HUES6 (cell line): ENCODE measurements around the gene UQCRC2.

Experiments used
- H3K27ac ChIP-seq: 2 replicates; pipeline ENCODE4 v1.7.0; 2013; ENCODE audit warnings: low read depth, mild to moderate bottlenecking, low read length, inconsistent platforms
- H3K27me3 ChIP-seq: 2 replicates; pipeline ENCODE4 v1.6.1; 2013; ENCODE audit warnings: low read length; ENCODE audit not compliant: control insufficient read depth, insufficient read depth
- H3K36me3 ChIP-seq: 2 replicates; pipeline ENCODE4 v1.6.1; 2013; ENCODE audit warnings: low read length; ENCODE audit not compliant: control insufficient read depth, insufficient read depth
- H3K4me1 ChIP-seq: 2 replicates; pipeline ENCODE4 v1.6.1; 2013; ENCODE audit warnings: low read length; ENCODE audit not compliant: control insufficient read depth, insufficient read depth
- H3K4me3 ChIP-seq: 2 replicates; pipeline ENCODE4 v1.5.1; 2013; ENCODE audit warnings: low read depth, low read length
- H3K9ac ChIP-seq: one replicate; pipeline ENCODE4 v1.6.1; 2013; ENCODE audit warnings: mild to moderate bottlenecking, low read length
- H3K9me3 ChIP-seq: 2 replicates; pipeline ENCODE4 v1.6.1; 2013; ENCODE audit warnings: low read depth, low read length; ENCODE audit not compliant: control insufficient read depth, insufficient read depth

The UQCRC2 gene

DNA sequence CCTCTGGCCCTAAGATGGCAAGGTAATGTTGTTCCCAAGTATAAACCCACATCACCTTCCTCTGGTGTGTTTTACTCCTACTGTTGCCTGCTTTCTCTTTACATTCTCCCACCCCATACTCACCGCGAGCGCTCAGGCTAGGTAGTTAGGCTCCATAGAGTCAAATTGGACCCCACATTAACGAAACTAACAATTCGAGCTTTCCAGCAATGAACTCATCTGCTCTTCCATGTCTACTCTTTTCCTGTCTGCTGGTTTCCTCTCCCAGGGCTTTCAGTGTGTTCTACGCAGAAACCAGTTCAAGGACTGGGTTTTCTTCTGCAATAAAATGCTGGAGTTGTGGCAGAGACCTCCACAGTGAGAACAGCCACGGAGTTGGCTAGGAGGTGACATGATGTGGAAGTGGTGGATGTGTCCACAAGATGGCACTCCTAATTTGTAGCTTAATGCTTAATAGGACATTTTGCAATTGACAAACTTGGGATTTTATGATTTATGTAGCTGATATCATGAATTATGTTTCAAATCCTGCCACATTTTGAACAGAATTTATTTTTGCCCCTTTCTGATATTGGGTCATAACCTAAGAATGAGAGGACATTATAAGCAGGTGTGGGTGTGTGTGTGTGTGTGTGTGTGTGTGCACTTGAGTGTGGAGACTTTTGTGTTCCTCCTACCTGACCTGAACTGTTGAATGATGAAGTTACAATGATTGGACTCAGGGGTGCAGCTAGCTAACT is 2.2 kb upstream of the UQCRC2 start:
- Histone ChIP-seq H3K36me3 (peaks cover under 1% of the 10 kb centered on the region; the same call in 1 of the 2 replicates), H3K9me3 (no peaks in the 10 kb centered on the region), H3K27ac (no peak overlapping the region), H3K4me3 (no peak overlapping the region), H3K4me1 (peaks cover 6% of the 10 kb centered on the region; the same call in 1 of the 2 replicates), H3K27me3 (no peaks in the 10 kb centered on the region), H3K9ac (no peak overlapping the region)

DNA sequence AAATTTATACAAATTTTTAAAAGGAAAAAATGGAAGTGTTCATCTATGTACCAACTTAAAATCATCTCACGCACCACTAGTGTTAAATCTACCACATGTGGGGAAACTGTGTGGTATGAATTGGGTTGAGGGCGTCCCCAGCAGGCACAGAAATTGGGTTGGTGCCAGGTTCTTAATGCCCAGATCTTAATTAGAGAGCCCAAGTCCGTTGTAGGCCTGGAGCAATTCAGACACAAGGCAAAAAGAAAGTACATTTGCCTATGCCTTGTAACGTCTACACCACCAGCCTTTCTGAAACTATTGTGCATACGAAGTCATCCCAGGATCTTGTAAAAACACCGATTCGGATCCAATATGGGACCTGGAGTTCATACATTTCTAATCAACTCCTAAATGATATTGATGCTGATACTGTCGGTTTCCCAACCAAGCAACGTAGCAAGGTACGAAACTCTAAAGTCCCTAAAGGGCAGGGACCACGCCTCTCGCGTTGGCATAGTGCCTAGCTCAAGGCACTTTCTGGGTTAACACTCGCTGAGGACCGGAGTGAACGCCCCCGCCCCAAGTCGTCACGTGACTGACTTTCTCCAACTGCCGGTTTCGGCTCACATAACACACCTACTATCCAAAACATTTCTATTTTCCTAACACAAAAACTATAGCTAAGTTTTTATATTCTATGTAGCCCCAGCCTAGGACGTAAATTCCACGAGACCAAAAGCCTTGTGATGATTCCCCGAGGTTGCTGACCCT is 945 bp upstream of the UQCRC2 start:
- H3K27ac ChIP-seq: peak overlapping the region; percentile 100; the same call in 1 of the 2 replicates

DNA sequence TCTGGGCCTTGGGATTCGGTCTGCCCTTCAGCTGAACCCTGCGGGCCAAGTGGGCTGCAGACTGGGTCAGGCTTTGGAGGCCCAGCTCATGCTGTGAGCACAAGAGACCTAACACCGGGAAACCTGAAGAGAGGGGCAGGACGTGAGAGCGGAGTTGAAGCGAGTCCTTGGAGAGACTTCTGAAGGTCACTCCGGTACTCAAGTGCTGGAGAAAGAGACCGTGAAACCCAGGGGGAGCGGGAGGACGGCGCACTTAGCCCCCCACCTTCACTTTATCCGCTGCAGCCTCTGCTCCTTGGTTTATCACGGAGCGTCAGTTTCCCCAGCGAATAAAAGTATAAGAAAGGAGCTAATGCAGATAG is 361 bp downstream of the UQCRC2 start:
- H3K4me3 ChIP-seq: peak overlapping the region; percentile 90
- peak overlapping the region; percentile 96 for H3K9ac ChIP-seq
- H3K4me1 ChIP-seq: peaks cover 6% of the 10 kb centered on the region; the same call in 1 of the 2 replicates
- H3K27me3 ChIP-seq: no peaks in the 10 kb centered on the region
- H3K9me3 ChIP-seq: no peaks in the 10 kb centered on the region
- peaks cover 26% of the 10 kb centered on the region for H3K36me3 ChIP-seq
- H3K27ac ChIP-seq: peak overlapping the region; percentile 100

More for the DNA sequence above, 945 bp upstream of the UQCRC2 start:
- peak overlapping the region; percentile 90 for H3K4me3 ChIP-seq
- peaks cover 13% of the 10 kb centered on the region for H3K36me3 ChIP-seq
- H3K9me3 ChIP-seq: no peaks in the 10 kb centered on the region
- no peaks in the 10 kb centered on the region for H3K27me3 ChIP-seq
- peak overlapping the region; percentile 96 for H3K9ac ChIP-seq
- peaks cover 6% of the 10 kb centered on the region; the same call in 1 of the 2 replicates for H3K4me1 ChIP-seq

DNA sequence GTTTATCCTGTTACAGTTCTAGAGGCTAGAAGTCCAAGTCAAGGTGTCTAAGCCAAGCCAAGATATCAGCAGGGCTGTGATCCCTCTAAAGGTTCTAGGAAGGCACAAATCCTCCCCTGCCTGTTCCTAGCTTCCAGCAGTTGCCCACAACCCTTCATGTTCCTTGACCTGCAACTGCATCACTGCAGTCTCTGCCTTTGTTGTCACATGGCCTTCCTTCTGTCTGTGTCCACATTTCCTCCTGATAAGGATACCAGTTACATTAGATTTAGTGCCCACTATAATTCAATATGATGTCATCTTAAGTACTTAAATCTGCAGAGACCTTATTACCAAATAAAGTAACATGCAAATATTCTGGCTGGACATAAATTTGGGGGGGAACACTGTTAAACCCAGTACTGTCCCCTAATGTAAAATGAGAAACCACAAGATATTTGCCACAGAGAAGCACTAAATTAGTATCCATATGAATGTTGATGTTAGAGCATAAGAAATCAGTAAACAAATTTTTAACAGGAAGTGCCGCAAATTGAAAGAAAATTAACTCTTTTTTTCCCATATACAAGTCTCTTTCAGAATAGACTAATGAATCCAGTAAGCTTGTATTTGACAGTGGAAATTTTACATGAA is 4.7 kb downstream of the UQCRC2 start:
- H3K27me3 ChIP-seq: no peaks in the 10 kb centered on the region
- no peak overlapping the region for H3K9ac ChIP-seq
- H3K9me3 ChIP-seq: no peaks in the 10 kb centered on the region
- H3K4me3 ChIP-seq: no peak overlapping the region
- H3K36me3 ChIP-seq: peaks cover 67% of the 10 kb centered on the region
- H3K4me1 ChIP-seq: 0 out of 2 replicates have a peak, but pooled peaks cover 3% of the 10 kb centered on the region
- no peak overlapping the region for H3K27ac ChIP-seq

DNA sequence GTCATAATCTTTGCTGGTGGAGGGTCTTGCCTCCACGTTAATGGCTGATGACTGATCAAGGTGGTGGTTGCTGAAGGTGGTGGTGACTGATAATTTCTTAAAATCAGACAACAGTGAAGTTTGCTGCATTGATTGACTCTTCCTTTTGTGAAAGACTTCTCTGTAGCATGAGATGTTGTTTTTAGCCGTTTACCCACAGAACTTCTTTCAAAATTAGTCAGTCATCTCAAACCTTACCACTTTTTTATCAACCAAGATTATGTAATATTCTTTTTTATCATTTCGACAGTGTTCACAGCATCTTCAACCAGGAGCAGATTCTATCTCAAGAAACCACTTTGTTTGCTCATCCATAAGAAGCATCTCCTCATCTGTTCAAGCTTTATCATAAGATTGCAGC is 5.9 kb downstream of the UQCRC2 start:
- Histone ChIP-seq H3K27ac (no peak overlapping the region), H3K4me3 (no peak overlapping the region), H3K27me3 (no peaks in the 10 kb centered on the region), H3K4me1 (0 out of 2 replicates have a peak, but pooled peaks cover 3% of the 10 kb centered on the region), H3K36me3 (peaks cover 78% of the 10 kb centered on the region), H3K9ac (no peak overlapping the region), H3K9me3 (no peaks in the 10 kb centered on the region)

DNA sequence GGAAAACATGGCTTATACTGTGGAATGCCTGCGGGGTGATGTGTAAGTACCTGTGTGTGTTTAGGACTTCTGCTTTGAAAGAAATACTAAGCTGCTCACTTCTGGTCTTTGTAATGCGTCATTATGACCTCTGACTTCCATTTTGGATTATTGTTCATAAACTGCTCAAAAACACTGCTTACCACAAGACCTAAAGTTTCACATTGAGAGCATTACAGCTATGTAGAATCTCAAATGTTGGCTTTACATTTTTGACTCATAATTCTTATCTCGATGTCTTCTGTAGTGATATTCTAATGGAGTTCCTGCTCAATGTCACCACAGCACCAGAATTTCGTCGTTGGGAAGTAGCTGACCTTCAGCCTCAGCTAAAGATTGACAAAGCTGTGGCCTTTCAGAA is 9.3 kb downstream of the UQCRC2 start:
- no peak overlapping the region for H3K9ac ChIP-seq
- no peaks in the 10 kb centered on the region for H3K4me1 ChIP-seq
- no peak overlapping the region for H3K4me3 ChIP-seq
- no peaks in the 10 kb centered on the region for H3K9me3 ChIP-seq
- peaks cover 96% of the 10 kb centered on the region for H3K36me3 ChIP-seq
- no peaks in the 10 kb centered on the region for H3K27me3 ChIP-seq
- H3K27ac ChIP-seq: no peak overlapping the region

DNA sequence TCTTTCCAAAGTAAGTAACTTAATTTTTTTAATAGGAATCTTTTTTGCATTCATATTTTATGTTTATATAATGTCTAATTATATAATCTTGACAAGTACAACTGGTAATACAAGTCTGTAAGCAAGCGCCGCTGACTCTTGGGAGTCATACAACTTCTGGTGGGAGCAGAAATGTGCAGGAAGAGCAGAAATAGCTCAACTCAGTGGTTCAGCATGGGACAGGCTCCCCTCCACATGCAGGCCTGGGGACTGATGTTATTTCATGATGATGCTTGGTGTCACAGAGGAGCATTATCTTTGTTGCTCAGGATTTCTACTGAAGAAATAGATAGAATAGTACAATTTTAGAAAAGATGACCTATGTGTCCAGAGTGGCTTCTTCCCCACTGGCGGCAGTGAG is 10.7 kb downstream of the UQCRC2 start:
- Histone ChIP-seq H3K9ac (no peak overlapping the region), H3K36me3 (peaks cover 96% of the 10 kb centered on the region), H3K4me3 (no peak overlapping the region), H3K27me3 (no peaks in the 10 kb centered on the region), H3K27ac (no peak overlapping the region), H3K4me1 (no peaks in the 10 kb centered on the region), H3K9me3 (no peaks in the 10 kb centered on the region)

DNA sequence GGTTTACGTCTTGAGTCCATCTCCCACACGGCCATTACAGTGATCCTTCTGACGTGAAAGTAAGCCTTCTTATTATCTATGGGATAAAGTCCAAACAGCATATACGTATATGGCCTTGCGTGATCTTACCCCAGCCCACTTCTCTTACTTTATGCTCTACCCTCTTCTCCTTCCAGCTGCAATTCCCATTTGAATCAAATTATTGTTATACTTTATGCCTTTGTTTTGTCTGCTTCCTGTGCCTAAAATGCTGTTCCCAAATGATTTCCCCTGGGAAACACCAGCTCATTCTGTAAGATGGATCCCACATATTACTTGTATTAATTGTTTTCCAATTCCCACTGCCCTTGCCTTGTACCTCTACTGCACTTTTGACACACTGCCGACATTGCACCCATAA is 11.2 kb downstream of the UQCRC2 start:
- H3K27me3 ChIP-seq: no peaks in the 10 kb centered on the region
- peaks cover 96% of the 10 kb centered on the region for H3K36me3 ChIP-seq
- H3K27ac ChIP-seq: no peak overlapping the region
- no peak overlapping the region for H3K4me3 ChIP-seq
- no peak overlapping the region for H3K9ac ChIP-seq
- no peaks in the 10 kb centered on the region for H3K4me1 ChIP-seq
- H3K9me3 ChIP-seq: no peaks in the 10 kb centered on the region

DNA sequence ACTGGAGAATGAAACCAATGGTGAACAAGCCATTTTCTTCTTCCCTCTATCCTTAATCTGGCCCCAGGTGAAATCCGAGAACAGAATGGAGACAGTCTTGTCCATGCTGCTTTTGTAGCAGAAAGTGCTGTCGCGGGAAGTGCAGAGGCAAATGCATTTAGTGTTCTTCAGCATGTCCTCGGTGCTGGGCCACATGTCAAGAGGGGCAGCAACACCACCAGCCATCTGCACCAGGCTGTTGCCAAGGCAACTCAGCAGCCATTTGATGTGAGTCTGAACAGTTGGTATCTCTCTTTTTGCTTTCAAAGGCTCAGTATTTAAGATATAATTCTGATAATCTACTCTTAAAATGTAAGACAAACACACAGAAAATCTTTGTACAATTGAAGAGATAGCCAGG is 18.7 kb downstream of the UQCRC2 start:
- H3K36me3 ChIP-seq: peaks cover 100% of the 10 kb centered on the region
- H3K9me3 ChIP-seq: no peaks in the 10 kb centered on the region
- H3K4me1 ChIP-seq: no peaks in the 10 kb centered on the region
- no peak overlapping the region for H3K4me3 ChIP-seq
- H3K9ac ChIP-seq: no peak overlapping the region
- H3K27ac ChIP-seq: no peak overlapping the region
- H3K27me3 ChIP-seq: no peaks in the 10 kb centered on the region

DNA sequence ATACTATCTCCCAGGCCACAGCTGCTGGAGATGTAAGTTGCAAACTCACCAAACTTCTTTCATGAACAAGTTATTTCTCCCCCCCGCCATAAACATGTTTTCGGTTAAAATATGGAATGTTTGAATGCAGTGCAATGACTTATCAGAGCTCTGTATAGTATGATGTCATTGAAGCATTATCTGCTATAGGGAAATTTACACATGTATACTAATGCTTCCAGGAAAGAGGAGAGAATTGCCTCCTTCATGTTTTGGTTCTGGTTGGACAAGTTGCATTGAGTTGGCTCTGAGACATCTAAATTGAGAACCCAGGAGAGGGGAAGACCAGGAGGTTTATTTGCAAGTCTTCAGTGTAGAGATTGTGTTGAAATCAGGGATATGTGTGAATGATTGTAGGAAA is 20.8 kb downstream of the UQCRC2 start:
- no peak overlapping the region for H3K9ac ChIP-seq
- no peaks in the 10 kb centered on the region for H3K27me3 ChIP-seq
- H3K9me3 ChIP-seq: no peaks in the 10 kb centered on the region
- no peaks in the 10 kb centered on the region for H3K4me1 ChIP-seq
- H3K27ac ChIP-seq: no peak overlapping the region
- H3K4me3 ChIP-seq: no peak overlapping the region
- peaks cover 100% of the 10 kb centered on the region for H3K36me3 ChIP-seq

DNA sequence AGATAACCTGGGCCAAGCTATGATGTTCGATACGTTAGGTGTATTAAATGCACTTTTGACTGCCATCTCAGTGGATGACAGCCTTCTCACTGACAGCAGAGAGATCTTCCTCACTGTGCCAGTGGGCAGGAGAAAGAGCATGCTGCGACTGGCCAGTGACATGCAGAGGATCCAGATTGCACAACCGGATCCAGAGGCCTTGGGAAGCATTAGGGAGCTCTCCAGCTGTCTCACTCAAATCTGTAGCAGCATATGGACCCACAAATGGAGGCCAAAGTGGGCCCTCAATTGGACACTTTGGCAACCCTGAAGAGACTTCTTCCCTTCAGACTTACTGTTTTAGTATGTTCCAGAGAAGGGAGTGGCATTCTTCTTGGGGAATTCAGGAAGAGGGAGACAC is 26.9 kb downstream of the UQCRC2 start:
- no peak overlapping the region for H3K9ac ChIP-seq

More for the DNA sequence above, 26.9 kb downstream of the UQCRC2 start:
- H3K27ac ChIP-seq: no peak overlapping the region
- no peaks in the 10 kb centered on the region for H3K27me3 ChIP-seq
- H3K4me3 ChIP-seq: no peak overlapping the region
- no peaks in the 10 kb centered on the region for H3K9me3 ChIP-seq
- no peaks in the 10 kb centered on the region for H3K4me1 ChIP-seq
- peaks cover 93% of the 10 kb centered on the region for H3K36me3 ChIP-seq
